GM23338 (cell line): ENCODE measurements around the gene LACRT.

Experiments used
- ETS1 ChIP-seq: IDR thresholded peaks from 2 replicates; pipeline ENCODE4 v1.6.1; 2016; ENCODE audit warnings: antibody characterized with exemption
- EZH2 ChIP-seq: fragments of 200-600 bp; sonication (generic); IDR thresholded peaks from one replicate; pipeline ENCODE4 v1.8.0; 2017; ENCODE audit warnings: antibody characterized with exemption, mild to moderate bottlenecking, low read depth; ENCODE audit not compliant: unreplicated experiment
- EZH2phosphoT487 ChIP-seq: fragments of 200-600 bp; sonication (generic); IDR thresholded peaks from one replicate; pipeline ENCODE4 v1.8.1; 2018; ENCODE audit warnings: antibody characterized with exemption; ENCODE audit not compliant: unreplicated experiment
- JUNB ChIP-seq: IDR thresholded peaks from one replicate; pipeline ENCODE4 v1.6.1; 2016; ENCODE audit warnings: antibody characterized with exemption; ENCODE audit not compliant: unreplicated experiment
- POLR2AphosphoS5 ChIP-seq: IDR thresholded peaks from 2 replicates; pipeline ENCODE4 v1.6.1; 2016; ENCODE audit warnings: antibody characterized with exemption, low read depth
- ZNF331 ChIP-seq: fragments of 250-450 bp; sonication (Bioruptor Pico); IDR thresholded peaks from 2 replicates; pipeline ENCODE4 v1.5.0; 2020; ENCODE audit warnings: low read depth, mild to moderate bottlenecking, moderate library complexity
- ZNF462 ChIP-seq: fragments of 250-450 bp; sonication (Bioruptor Pico); IDR thresholded peaks from 2 replicates; pipeline ENCODE4 v1.5.0; 2020; ENCODE audit warnings: mild to moderate bottlenecking, moderate library complexity
- TF ChIP-seq, protein P1 (sequence below), 2 experiments: fragments of 200-600 bp in 1 of 2; sonication (generic) in 1 of 2; conservative IDR thresholded peaks; 2 replicates each; pipeline versions ENCODE4 v1.5.1 to v1.6.1; 2016 to 2017; ENCODE audit warnings: antibody characterized with exemption in 2 of 2, low read depth in 2 of 2, mild to moderate bottlenecking in 2 of 2, moderate library complexity in 1 of 2
- TF ChIP-seq, protein P2 (sequence below): IDR thresholded peaks from one replicate; pipeline ENCODE4 v1.6.1; 2018; ENCODE audit warnings: antibody characterized with exemption; ENCODE audit not compliant: unreplicated experiment

DNA sequence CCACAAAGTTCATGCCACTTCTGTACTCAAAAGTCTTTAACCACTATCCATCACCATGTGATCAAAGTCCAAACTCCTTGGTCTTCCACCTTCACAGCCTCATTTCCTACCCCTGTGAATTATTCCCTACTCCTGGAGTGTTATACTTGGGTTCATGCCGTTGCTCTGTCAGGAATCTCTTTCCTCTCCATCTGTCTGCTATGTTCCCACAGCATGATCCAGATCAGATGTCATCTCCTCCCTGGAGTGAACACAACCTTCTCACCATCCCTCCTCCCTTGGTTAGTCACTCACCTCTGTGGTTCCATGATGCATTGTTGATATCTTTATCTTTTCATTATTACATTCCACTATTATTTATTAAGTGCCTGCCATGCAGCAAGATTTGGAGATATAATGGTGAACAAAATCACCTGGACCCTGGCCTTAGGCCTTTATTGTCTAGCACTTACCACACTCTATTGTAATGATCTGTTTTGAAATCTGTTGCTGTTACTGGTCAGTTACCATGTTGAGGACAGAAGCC is 22.4 kb downstream of the LACRT start:
- TF ChIP-seq, protein P1, sequence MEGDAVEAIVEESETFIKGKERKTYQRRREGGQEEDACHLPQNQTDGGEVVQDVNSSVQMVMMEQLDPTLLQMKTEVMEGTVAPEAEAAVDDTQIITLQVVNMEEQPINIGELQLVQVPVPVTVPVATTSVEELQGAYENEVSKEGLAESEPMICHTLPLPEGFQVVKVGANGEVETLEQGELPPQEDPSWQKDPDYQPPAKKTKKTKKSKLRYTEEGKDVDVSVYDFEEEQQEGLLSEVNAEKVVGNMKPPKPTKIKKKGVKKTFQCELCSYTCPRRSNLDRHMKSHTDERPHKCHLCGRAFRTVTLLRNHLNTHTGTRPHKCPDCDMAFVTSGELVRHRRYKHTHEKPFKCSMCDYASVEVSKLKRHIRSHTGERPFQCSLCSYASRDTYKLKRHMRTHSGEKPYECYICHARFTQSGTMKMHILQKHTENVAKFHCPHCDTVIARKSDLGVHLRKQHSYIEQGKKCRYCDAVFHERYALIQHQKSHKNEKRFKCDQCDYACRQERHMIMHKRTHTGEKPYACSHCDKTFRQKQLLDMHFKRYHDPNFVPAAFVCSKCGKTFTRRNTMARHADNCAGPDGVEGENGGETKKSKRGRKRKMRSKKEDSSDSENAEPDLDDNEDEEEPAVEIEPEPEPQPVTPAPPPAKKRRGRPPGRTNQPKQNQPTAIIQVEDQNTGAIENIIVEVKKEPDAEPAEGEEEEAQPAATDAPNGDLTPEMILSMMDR (conservative IDR thresholded peaks at IDR 0.05; ENCODE audit: low read depth in 2 of 2) = no peak
- TF ChIP-seq POLR2AphosphoS5 (no peak), EZH2 (no peak), EZH2phosphoT487 (no peak), ZNF331 (CRISPR knock-in tag) (no peak), JUNB (no peak), ZNF462 (CRISPR knock-in tag) (no peak), ETS1 (no peak)
- TF ChIP-seq, protein P2, sequence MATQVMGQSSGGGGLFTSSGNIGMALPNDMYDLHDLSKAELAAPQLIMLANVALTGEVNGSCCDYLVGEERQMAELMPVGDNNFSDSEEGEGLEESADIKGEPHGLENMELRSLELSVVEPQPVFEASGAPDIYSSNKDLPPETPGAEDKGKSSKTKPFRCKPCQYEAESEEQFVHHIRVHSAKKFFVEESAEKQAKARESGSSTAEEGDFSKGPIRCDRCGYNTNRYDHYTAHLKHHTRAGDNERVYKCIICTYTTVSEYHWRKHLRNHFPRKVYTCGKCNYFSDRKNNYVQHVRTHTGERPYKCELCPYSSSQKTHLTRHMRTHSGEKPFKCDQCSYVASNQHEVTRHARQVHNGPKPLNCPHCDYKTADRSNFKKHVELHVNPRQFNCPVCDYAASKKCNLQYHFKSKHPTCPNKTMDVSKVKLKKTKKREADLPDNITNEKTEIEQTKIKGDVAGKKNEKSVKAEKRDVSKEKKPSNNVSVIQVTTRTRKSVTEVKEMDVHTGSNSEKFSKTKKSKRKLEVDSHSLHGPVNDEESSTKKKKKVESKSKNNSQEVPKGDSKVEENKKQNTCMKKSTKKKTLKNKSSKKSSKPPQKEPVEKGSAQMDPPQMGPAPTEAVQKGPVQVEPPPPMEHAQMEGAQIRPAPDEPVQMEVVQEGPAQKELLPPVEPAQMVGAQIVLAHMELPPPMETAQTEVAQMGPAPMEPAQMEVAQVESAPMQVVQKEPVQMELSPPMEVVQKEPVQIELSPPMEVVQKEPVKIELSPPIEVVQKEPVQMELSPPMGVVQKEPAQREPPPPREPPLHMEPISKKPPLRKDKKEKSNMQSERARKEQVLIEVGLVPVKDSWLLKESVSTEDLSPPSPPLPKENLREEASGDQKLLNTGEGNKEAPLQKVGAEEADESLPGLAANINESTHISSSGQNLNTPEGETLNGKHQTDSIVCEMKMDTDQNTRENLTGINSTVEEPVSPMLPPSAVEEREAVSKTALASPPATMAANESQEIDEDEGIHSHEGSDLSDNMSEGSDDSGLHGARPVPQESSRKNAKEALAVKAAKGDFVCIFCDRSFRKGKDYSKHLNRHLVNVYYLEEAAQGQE = no peak
